HepG2 (cell line): ENCODE measurements around the gene CEP120. TPM values are rescaled to one million over a fixed set of nuclear protein-coding genes. Genes with fewer than 3 reads are reported as not detected.

ENCODE experiments used
- HMGXB3 ChIP-seq: sonication (generic); formaldehyde crosslinking; IDR thresholded peaks from 2 replicates; pipeline ENCODE4 v1.4.0; 2020; ENCODE audit warnings: missing genetic modification reagents, borderline replicate concordance
- MEF2D ChIP-seq: sonication (generic); formaldehyde crosslinking; IDR thresholded peaks from 2 replicates; pipeline ENCODE4 v1.5.1; 2020; ENCODE audit warnings: mild to moderate bottlenecking, missing genetic modification reagents
- MEIS1 ChIP-seq: sonication (generic); formaldehyde crosslinking; IDR thresholded peaks from 2 replicates; pipeline ENCODE4 v1.9.0; 2021; ENCODE audit warnings: mild to moderate bottlenecking, missing genetic modification reagents, moderate library complexity, borderline replicate concordance
- TEAD2 ChIP-seq: sonication (generic); formaldehyde crosslinking; IDR thresholded peaks from 2 replicates; pipeline ENCODE4 v1.9.0; 2021; ENCODE audit warnings: missing genetic modification reagents
- TFDP1 ChIP-seq: IDR thresholded peaks from 2 replicates; pipeline ENCODE4 v1.6.1; 2016; ENCODE audit warnings: missing compliant biosample characterization, missing genetic modification reagents, borderline replicate concordance
- U2AF2 ChIP-seq: fragments of 200-400 bp; formaldehyde crosslinking; IDR thresholded peaks from 2 replicates; pipeline ENCODE4 v1.6.1; 2017; ENCODE audit warnings: low read depth, mild to moderate bottlenecking, low read length
- ZFYVE20 ChIP-seq: sonication (generic); formaldehyde crosslinking; IDR thresholded peaks from 2 replicates; pipeline ENCODE4 v1.8.0; 2023; ENCODE audit warnings: low read depth, mild to moderate bottlenecking, moderate library complexity, missing genetic modification reagents, borderline replicate concordance
- ZNF383 ChIP-seq: sonication (generic); formaldehyde crosslinking; IDR thresholded peaks from 2 replicates; pipeline ENCODE4 v1.4.0; 2020; ENCODE audit warnings: missing genetic modification reagents, mild to moderate bottlenecking, borderline replicate concordance
- ZNF510 ChIP-seq: sonication (generic); formaldehyde crosslinking; IDR thresholded peaks from 2 replicates; pipeline ENCODE4 v1.4.0; 2020; ENCODE audit warnings: low read depth, mild to moderate bottlenecking, missing genetic modification reagents
- ZNF704 ChIP-seq: sonication (generic); formaldehyde crosslinking; IDR thresholded peaks from 2 replicates; pipeline ENCODE4 v1.8.1; 2023; ENCODE audit warnings: mild to moderate bottlenecking, inconsistent platforms, moderate library complexity, missing genetic modification reagents, borderline replicate concordance
- polyA plus RNA-seq, 8 experiments: library from polyadenylated mRNA; depleted of rRNA in 3 of 8; stranded (reverse) in 7 of 8; unstranded in 1 of 8; fragments of >200 nt; fragmentation: Illumina TruSeq in 4 of 8; extraction: Trizol in 4 of 8; gene quantifications; 2 replicates each; pipeline versions ENCODE4 v1.2.1 to v1.2.3, GENCODE V29; 2011 to 2016; ENCODE audit warnings: low read depth in 4 of 8, missing spikeins in 1 of 8, mixed read lengths in 1 of 8; ENCODE audit not compliant: insufficient read depth in 1 of 8
- total RNA-seq, 5 experiments: library from RNA; depleted of rRNA; stranded (reverse); fragments of >200 nt; fragmentation: Illumina TruSeq; extraction: Trizol; gene quantifications; 2 replicates each; pipeline ENCODE4 v1.2.3, GENCODE V29; 2016; ENCODE audit warnings: low read depth in 1 of 5
- TF ChIP-seq, protein P1 (sequence below): sonication (generic); formaldehyde crosslinking; IDR thresholded peaks from 2 replicates; pipeline ENCODE4 v1.8.1; 2022; ENCODE audit warnings: low read depth, mild to moderate bottlenecking, missing genetic modification reagents

The CEP120 gene
- total and polyA plus RNA-seq, 2 of the 13 experiments (the other 11 are each of a cell fraction or from before 2014, with no cell fraction given) = 8.0 to 14.7 TPM

DNA sequence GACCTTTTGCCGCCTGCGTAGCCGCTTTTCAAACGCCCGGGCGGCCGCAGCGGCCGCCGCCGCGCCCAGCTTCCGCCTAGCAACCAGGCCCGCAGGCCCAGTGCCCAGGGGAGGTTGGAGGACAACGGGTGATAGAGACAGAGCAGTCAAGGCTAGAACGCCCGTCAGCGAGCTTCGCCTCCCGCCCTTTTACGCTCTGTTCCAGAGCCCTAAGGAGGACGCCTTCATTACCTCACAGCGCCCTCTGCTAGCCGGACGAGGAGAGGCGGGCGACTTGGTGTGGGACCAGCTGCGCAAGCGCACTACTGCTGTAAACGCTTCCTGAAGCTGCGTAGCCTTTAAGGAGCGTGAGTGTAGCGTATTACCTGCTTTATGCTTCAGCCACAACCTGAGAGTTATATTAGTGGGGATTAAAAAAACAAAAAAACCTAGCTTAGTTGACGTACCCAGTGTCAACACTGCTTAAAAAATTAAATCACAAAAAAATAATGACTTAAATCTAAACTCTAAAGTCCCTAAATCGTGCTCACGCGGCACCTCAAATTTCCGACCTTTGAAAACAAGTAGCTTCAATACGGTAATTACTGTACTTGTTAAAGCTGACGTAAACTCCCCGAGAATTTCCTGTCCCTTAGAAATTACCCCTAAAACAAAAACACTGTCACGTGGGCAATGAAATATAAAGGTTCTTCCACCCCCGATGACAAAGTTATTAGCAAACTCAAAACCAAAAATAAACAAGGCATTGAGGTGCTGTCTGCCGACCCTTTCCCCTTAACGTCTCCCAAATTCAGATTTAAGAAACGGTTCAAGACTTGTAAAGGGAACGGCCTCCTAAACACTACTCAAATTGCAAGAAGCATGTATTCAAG is at the start of gene CEP120 (continued):
- TF ChIP-seq ZNF510 (CRISPR knock-in tag) (no peak), ZNF383 (CRISPR knock-in tag) (no peak), MEF2D (CRISPR knock-in tag) (peak; percentile 67; the same call in 1 of the 2 replicates), MEIS1 (CRISPR knock-in tag) (no peak), ZNF704 (CRISPR knock-in tag) (no peak), TFDP1 (CRISPR knock-in tag) (peak; percentile 94; the same call in 1 of the 2 replicates), ZFYVE20 (no peak), HMGXB3 (no peak; the same call in 1 of the 2 replicates), TEAD2 (CRISPR knock-in tag) (no peak), U2AF2 (no peak)
- TF ChIP-seq, protein P1, sequence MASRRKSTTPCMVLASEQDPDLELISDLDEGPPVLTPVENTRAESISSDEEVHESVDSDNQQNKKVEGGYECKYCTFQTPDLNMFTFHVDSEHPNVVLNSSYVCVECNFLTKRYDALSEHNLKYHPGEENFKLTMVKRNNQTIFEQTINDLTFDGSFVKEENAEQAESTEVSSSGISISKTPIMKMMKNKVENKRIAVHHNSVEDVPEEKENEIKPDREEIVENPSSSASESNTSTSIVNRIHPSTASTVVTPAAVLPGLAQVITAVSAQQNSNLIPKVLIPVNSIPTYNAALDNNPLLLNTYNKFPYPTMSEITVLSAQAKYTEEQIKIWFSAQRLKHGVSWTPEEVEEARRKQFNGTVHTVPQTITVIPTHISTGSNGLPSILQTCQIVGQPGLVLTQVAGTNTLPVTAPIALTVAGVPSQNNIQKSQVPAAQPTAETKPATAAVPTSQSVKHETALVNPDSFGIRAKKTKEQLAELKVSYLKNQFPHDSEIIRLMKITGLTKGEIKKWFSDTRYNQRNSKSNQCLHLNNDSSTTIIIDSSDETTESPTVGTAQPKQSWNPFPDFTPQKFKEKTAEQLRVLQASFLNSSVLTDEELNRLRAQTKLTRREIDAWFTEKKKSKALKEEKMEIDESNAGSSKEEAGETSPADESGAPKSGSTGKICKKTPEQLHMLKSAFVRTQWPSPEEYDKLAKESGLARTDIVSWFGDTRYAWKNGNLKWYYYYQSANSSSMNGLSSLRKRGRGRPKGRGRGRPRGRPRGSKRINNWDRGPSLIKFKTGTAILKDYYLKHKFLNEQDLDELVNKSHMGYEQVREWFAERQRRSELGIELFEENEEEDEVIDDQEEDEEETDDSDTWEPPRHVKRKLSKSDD (CRISPR knock-in tag) = no peak
